Activated CD8-positive, alpha-beta memory T cell treated with anti-CD3 and anti-CD28 coated beads, Interleukin-2, amount 10 ng/mL, durations not matched to agents 7 days and 5 days (primary cell): ENCODE results near the gene GDI1. TPM values are rescaled to one million over a fixed set of nuclear protein-coding genes. Genes with fewer than 3 reads are reported as not detected.

Experiments used
- ATAC-seq: fragments of 150-1000 bp; cut with Tn5 transposase; one replicate; pipeline ENCODE4 v1.10.0; 2021; ENCODE audit warnings: moderate library complexity
- CTCF ChIA-PET: fragments of 350-600 bp; sonication (Branson Sonifier 250); formaldehyde crosslinking; loops from one replicate; lab custom pipeline; 2021; ENCODE audit warnings: antibody characterized with exemption; lab: Charles Lee
- DNase-seq: peaks from one replicate; pipeline ENCODE4 v3.0.0-alpha.2; 2020
- H3K27ac Mint-ChIP-seq: one replicate; pipeline ENCODE4 v1.8.0; 2021; ENCODE audit warnings: mild to moderate bottlenecking, mixed read lengths
- H3K27me3 Mint-ChIP-seq: one replicate; pipeline ENCODE4 v1.8.0; 2021; ENCODE audit warnings: mixed read lengths
- H3K36me3 Mint-ChIP-seq: one replicate; pipeline ENCODE4 v1.8.0; 2021; ENCODE audit warnings: mild to moderate bottlenecking, mixed read lengths
- H3K4me1 Mint-ChIP-seq: one replicate; pipeline ENCODE4 v1.8.0; 2021; ENCODE audit warnings: mixed read lengths
- H3K4me3 Mint-ChIP-seq: one replicate; pipeline ENCODE4 v1.8.0; 2021; ENCODE audit warnings: mild to moderate bottlenecking, moderate library complexity, mixed read lengths
- H3K9me3 Mint-ChIP-seq: one replicate; pipeline ENCODE4 v1.8.0; 2022; ENCODE audit warnings: low read depth, mixed read lengths
- total RNA-seq, 2 experiments: library from RNA; stranded (reverse); gene quantifications; one replicate each; pipeline ENCODE4 v1.2.3, GENCODE V29; 2021

The GDI1 gene
- total RNA-seq, 2 experiments from 2014 or later = 99.0 to 117 TPM

DNA sequence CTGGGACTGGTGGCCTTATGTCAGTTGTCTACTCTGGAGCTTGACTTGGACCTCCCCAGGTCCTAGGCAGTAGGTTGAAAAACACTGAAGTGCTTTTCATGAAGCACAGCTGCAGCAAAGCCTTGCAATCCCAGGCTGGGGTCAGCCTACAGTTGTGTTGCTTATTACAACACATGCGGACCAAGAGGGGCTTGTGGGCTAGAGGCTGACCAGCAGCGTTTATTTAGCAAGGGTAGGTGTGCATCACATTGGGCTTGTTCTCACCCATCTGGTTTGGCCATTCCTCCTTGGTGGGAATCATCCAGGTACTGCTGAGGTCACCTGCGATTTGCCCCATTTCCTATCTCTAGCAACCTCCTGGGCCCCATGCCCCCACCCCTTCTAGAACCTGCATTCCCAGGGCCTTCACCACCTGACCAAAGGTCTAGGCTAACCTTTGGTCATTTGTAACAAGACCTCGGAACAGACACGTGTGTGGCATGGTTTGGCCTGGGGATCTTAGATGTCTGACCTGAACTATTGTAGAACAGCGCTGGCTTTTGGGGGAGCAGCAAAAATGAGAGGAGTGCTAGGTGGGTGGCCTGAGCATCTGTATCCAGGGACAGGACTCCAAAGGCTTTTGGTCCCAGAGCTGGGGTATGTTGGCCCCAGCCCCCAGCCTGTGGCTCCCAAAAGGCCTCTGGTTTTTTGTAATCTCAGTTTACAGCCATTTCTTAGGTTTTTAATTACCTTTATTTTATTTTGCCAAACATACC, 35.7 kb upstream of the GDI1 start:
- no peak for ATAC-seq
- no peak for DNase-seq
- Mint-ChIP-seq H3K9me3 (no peaks in the 10 kb centered on the region), H3K4me1 (peaks cover 20% of the 10 kb centered on the region), H3K27ac (peak overlapping the region; percentile 67), H3K36me3 (peaks cover 33% of the 10 kb centered on the region), H3K27me3 (no peaks in the 10 kb centered on the region), H3K4me3 (no peak overlapping the region)
- CTCF ChIA-PET = interaction anchor here (0.8 kb wide), 1 partner anchor 112 kb away, joined by 3 read pairs; no protein-coding TSS in a partner anchor

- no peaks in the 10 kb centered on the region for H3K9me3 Mint-ChIP-seq
- DNase-seq = no peak
- peaks cover 18% of the 10 kb centered on the region for H3K4me1 Mint-ChIP-seq
- H3K27me3 Mint-ChIP-seq = no peaks in the 10 kb centered on the region
- peaks cover 33% of the 10 kb centered on the region for H3K36me3 Mint-ChIP-seq
- peak overlapping the region; percentile 19 for H3K27ac Mint-ChIP-seq
- no peak overlapping the region for H3K4me3 Mint-ChIP-seq
- CTCF ChIA-PET = interaction anchor here (0.8 kb wide), 1 partner anchor 111 kb away, joined by 3 read pairs; no protein-coding TSS in a partner anchor
- ATAC-seq = no peak
Measured at GRCh38 chrX:154401918-154402621, 34.9 kb upstream of the GDI1 start.

- no peaks in the 10 kb centered on the region for H3K27me3 Mint-ChIP-seq
- H3K36me3 Mint-ChIP-seq = peaks cover 33% of the 10 kb centered on the region
- peaks cover 18% of the 10 kb centered on the region for H3K4me1 Mint-ChIP-seq
- no peak overlapping the region for H3K27ac Mint-ChIP-seq
- no peak overlapping the region for H3K4me3 Mint-ChIP-seq
- ATAC-seq (no peak), DNase-seq (no peak)
- CTCF ChIA-PET = no interaction called here
- H3K9me3 Mint-ChIP-seq = no peaks in the 10 kb centered on the region
Measured at GRCh38 chrX:154402622-154403127, 34.3 kb upstream of the GDI1 start.

DNA sequence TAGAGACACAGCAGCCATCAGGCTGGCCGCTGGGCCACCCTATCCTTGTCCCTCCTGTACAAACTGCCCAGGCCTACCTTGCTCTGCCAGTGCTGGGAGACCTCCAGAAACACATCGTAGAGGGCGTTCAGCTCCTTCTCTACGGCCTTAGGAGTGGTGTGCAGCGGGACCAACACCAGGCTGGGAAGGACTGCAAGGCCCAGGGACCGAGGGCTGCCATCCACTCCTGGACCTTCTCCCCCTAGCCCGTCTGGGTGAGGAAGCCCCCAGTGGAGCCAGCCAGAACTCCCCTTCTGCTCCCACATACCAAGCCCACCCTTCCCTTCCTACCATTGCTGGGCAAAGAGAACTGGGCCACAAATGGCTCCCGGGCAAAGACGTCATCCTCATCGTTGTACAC, 33.8 kb upstream of the GDI1 start:
- ATAC-seq (no peak), DNase-seq (no peak)
- Mint-ChIP-seq H3K4me3 (no peak overlapping the region), H3K36me3 (peaks cover 30% of the 10 kb centered on the region), H3K9me3 (no peaks in the 10 kb centered on the region), H3K27me3 (no peaks in the 10 kb centered on the region), H3K4me1 (peaks cover 16% of the 10 kb centered on the region), H3K27ac (no peak overlapping the region)
- CTCF ChIA-PET = no interaction called here

DNA sequence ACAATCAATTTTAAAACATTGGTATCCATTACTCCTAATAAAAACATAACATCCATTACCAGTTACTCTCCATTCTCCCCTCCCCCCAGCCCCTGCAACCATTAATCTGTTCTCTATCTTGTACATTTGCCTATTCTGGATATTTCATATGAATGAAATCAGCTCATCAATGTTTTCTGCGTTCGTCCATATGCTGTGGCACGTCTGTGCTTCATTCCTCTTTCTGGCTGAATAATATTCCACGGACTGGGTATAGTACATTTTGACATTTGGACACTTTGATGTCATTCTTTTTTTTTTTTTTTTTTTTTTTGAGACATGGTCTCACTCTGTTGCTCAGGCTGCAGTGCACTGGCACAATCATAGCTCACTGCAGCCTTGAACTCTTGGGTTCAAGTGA, 33.1 kb upstream of the GDI1 start:
- ATAC-seq = no peak
- Mint-ChIP-seq H3K27ac (no peak overlapping the region), H3K27me3 (no peaks in the 10 kb centered on the region), H3K4me1 (peaks cover 19% of the 10 kb centered on the region), H3K36me3 (peaks cover 27% of the 10 kb centered on the region), H3K4me3 (no peak overlapping the region), H3K9me3 (no peaks in the 10 kb centered on the region)
- CTCF ChIA-PET = no interaction called here
- DNase-seq = no peak

- Mint-ChIP-seq H3K27ac (no peak overlapping the region), H3K36me3 (peaks cover 18% of the 10 kb centered on the region), H3K4me1 (peaks cover 18% of the 10 kb centered on the region), H3K27me3 (no peaks in the 10 kb centered on the region), H3K9me3 (no peaks in the 10 kb centered on the region), H3K4me3 (no peak overlapping the region)
- ATAC-seq (no peak), DNase-seq (no peak)
- CTCF ChIA-PET = no interaction called here
Measured at GRCh38 chrX:154404625-154405192, 32.2 kb upstream of the GDI1 start.

DNA sequence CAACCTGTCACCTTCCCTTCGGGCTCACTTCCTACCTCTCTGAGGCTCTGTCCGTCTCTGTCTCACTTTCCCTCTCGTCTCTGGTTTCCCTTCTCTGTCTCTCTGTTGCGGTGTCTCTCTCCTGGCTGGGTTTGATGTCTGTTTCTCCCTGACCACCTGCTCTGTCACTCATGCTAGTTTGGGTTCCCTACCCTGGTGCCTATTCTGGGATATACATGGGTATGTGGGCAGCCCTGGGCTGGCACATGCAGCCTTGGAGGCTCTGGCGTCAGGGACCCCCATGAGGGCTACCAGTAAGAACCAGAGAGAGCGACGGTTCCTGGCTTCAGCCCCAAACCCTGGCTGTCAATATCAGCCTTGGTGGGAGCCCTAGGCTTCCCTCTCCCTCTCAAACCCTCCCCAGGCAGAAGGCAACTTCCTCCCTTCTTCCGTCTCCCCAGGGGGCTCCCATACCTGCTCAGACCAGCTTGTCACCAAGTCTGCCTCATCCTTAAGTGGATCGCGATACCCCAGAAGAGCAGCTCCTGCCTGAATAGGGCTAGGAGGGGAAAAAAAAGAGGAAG, 28.2 kb upstream of the GDI1 start:
- H3K9me3 Mint-ChIP-seq = no peaks in the 10 kb centered on the region
- no peaks in the 10 kb centered on the region for H3K27me3 Mint-ChIP-seq
- ATAC-seq = no peak
- H3K4me1 Mint-ChIP-seq = peaks cover 14% of the 10 kb centered on the region
- CTCF ChIA-PET = interaction anchor here (2.9 kb wide), 1 partner anchor 10 kb away, joined by 15 read pairs; the partner anchor contains the start of gene RPL10
- H3K27ac Mint-ChIP-seq = peak overlapping the region; percentile 69
- H3K36me3 Mint-ChIP-seq = peaks cover 3% of the 10 kb centered on the region
- peak overlapping the region; percentile 59 for H3K4me3 Mint-ChIP-seq
- no peak for DNase-seq

DNA sequence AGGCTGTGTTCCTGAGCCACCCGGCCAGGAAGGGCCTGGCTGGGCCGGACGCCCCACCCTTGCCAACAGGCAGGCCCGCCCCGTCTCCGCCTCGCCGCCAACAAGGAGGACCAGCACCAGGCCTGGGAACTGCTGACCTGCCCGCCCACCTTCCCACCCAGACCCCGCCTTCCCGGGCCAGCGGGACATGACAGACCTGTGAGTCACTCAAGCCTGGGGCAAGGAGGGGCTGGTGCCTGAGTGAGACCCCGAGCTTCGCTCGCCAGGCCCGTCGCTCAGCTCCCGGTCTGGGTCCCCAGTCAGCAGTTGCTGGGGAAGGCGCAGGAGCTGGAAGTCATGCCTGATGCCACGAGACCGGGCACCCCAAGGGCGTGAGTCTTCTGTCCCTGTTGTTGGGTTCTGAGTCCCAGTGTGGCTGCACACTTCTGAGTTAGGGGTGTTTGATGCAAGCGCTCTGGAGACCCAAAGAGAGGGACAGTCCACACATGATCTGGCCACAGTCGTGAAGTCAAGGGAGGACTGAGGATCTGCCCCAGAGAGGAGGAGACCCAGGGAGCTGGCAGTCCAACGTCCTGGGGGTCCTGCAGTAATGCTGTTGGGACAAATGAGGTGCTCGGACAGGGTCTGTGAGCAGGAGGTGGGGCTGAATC, 27.6 kb upstream of the GDI1 start, which contains the start of gene DNASE1L1:
Gene DNASE1L1, minus strand, starts transcription at position 33 of the 650 bp plus-strand sequence. CDS start 3,686 bp downstream, outside the sequence.
- Mint-ChIP-seq H3K27ac (peak within 1 kb of the TSS; percentile 69), H3K4me3 (peak within 1 kb of the TSS; percentile 59), H3K27me3 (no peaks in the 10 kb centered on the region), H3K4me1 (peaks cover 14% of the 10 kb centered on the region), H3K36me3 (peaks cover 3% of the 10 kb centered on the region), H3K9me3 (no peaks in the 10 kb centered on the region)
- CTCF ChIA-PET = interaction anchor here (0.9 to 2.9 kb wide), 2 partner anchors 11 to 20 kb away, joined by 3 to 15 read pairs; partner anchors contain the start of gene RPL10
- DNase-seq (peak; percentile 49), ATAC-seq (no peak)

- no peaks in the 10 kb centered on the region for H3K27me3 Mint-ChIP-seq
- CTCF ChIA-PET = interaction anchor here (0.9 to 1.2 kb wide), 6 partner anchors 13 to 123 kb away, joined by 3 to 4 read pairs (median 3); partner anchors contain the start of gene ATP6AP1
- H3K27ac Mint-ChIP-seq = peak overlapping the region; percentile 89
- peaks cover 7% of the 10 kb centered on the region for H3K36me3 Mint-ChIP-seq
- peaks cover 14% of the 10 kb centered on the region for H3K4me1 Mint-ChIP-seq
- H3K9me3 Mint-ChIP-seq = no peaks in the 10 kb centered on the region
- DNase-seq (peak; percentile 81), ATAC-seq (peak; percentile 74)
- peak overlapping the region; percentile 88 for H3K4me3 Mint-ChIP-seq
Measured at GRCh38 chrX:154411981-154412340, 25.0 kb upstream of the GDI1 start.

GRCh38 chrX:154412468-154412867, 24.5 kb upstream of the GDI1 start:
- ATAC-seq = peak; percentile 51
- Mint-ChIP-seq H3K36me3 (peaks cover 7% of the 10 kb centered on the region), H3K9me3 (no peaks in the 10 kb centered on the region), H3K27ac (peak overlapping the region; percentile 89), H3K4me3 (peak overlapping the region; percentile 88), H3K27me3 (no peaks in the 10 kb centered on the region), H3K4me1 (peaks cover 14% of the 10 kb centered on the region)
- CTCF ChIA-PET = interaction anchor here (0.9 to 1.2 kb wide), 6 partner anchors 13 to 123 kb away, joined by 3 to 4 read pairs (median 3); partner anchors contain the start of gene ATP6AP1
- DNase-seq = peak; percentile 75

DNA sequence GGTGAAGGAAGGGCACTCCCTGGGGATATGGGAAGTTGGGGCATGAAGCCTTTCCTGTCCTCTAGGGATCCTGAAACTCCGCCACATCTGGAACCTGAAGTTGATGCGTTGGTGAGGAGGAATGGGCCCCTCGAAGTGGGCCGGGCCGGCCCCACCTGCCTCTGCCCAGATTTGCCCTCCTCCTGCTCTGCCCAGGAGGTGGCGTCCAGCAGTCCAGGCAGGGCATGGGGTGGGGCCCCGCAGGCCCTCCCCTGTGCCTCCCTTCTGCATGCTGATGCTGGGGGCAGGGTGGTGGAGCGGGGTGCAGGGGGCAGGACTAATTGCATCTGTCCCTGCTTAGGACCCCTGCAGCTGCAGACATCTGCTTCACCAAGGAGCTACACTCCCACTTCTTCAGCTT, 23.8 kb upstream of the GDI1 start:
- H3K27ac Mint-ChIP-seq = peak overlapping the region; percentile 89
- no peaks in the 10 kb centered on the region for H3K9me3 Mint-ChIP-seq
- H3K27me3 Mint-ChIP-seq = no peaks in the 10 kb centered on the region
- no peak for ATAC-seq
- CTCF ChIA-PET = interaction anchor here (1.2 kb wide), 1 partner anchor 40 kb away, joined by 3 read pairs; no protein-coding TSS in a partner anchor
- no peak for DNase-seq
- peaks cover 14% of the 10 kb centered on the region for H3K4me1 Mint-ChIP-seq
- H3K4me3 Mint-ChIP-seq = peak overlapping the region; percentile 88
- peaks cover 7% of the 10 kb centered on the region for H3K36me3 Mint-ChIP-seq

- no peak for ATAC-seq
- Mint-ChIP-seq H3K4me1 (peaks cover 8% of the 10 kb centered on the region), H3K27me3 (no peaks in the 10 kb centered on the region), H3K4me3 (no peak overlapping the region), H3K27ac (no peak overlapping the region), H3K36me3 (peaks cover 4% of the 10 kb centered on the region), H3K9me3 (no peaks in the 10 kb centered on the region)
- CTCF ChIA-PET = no interaction called here
- no peak for DNase-seq
Measured at GRCh38 chrX:154417157-154417556, 19.8 kb upstream of the GDI1 start.
